ENCODE results near the gene IL1RAPL1. TPM values are rescaled to one million over a fixed set of nuclear protein-coding genes. Genes with fewer than 3 reads are reported as not detected.

The IL1RAPL1 gene
- total RNA-seq, 1 donor from 2014 or later: 2.7 TPM

GRCh38 chrX:29941287-29941686 is 1354.0 kb downstream of the IL1RAPL1 start:
- no peaks in the 10 kb centered on the region for H3K36me3 Mint-ChIP-seq (ENCODE audit: low read depth)

GRCh38 chrX:29947225-29947624 is 1360.0 kb downstream of the IL1RAPL1 start:
- Mint-ChIP-seq H3K9me3 (no peaks in the 10 kb centered on the region), H3K36me3 (ENCODE audit: low read depth) (no peaks in the 10 kb centered on the region), H3K4me1 (no peaks in the 10 kb centered on the region), H3K27me3 (ENCODE audit: low read depth) (no peaks in the 10 kb centered on the region), H3K4me3 (no peak overlapping the region), H3K27ac (ENCODE audit: unreplicated experiment) (no peak overlapping the region)
- TF ChIP-seq, protein P1, sequence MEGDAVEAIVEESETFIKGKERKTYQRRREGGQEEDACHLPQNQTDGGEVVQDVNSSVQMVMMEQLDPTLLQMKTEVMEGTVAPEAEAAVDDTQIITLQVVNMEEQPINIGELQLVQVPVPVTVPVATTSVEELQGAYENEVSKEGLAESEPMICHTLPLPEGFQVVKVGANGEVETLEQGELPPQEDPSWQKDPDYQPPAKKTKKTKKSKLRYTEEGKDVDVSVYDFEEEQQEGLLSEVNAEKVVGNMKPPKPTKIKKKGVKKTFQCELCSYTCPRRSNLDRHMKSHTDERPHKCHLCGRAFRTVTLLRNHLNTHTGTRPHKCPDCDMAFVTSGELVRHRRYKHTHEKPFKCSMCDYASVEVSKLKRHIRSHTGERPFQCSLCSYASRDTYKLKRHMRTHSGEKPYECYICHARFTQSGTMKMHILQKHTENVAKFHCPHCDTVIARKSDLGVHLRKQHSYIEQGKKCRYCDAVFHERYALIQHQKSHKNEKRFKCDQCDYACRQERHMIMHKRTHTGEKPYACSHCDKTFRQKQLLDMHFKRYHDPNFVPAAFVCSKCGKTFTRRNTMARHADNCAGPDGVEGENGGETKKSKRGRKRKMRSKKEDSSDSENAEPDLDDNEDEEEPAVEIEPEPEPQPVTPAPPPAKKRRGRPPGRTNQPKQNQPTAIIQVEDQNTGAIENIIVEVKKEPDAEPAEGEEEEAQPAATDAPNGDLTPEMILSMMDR (conservative IDR thresholded peaks at IDR 0.05): no peak
- DNase-seq (ENCODE audit: low read depth, low spot score): no peak

More at GRCh38 chrX:29941287-29941686, 1354.0 kb downstream of the IL1RAPL1 start:
- Mint-ChIP-seq H3K4me3 (no peak overlapping the region), H3K4me1 (peaks cover 12% of the 10 kb centered on the region), H3K27me3 (ENCODE audit: low read depth) (no peaks in the 10 kb centered on the region), H3K27ac (ENCODE audit: unreplicated experiment) (no peak overlapping the region), H3K9me3 (no peaks in the 10 kb centered on the region)
- no peak for DNase-seq (ENCODE audit: low read depth, low spot score)
- TF ChIP-seq, protein P1 (conservative IDR thresholded peaks at IDR 0.05): no peak

DNA sequence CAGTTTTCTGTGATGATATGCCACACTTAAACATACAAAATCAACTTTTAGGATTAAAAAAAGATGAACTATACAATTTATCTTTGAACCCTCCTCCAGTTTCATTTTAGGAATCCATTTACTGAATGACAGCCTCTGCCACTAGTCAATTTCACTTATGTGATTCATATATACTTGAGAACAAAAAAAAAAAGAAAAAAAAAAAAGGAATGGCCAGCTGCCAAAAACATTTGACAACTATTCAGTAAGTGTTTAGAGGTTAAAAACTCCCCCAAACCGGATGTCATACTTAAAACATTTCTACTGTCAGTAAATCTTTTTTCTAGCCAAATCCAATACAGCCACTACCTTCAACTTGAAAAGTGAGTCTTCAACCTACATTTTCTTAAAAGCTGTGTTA is 1361.4 kb downstream of the IL1RAPL1 start:
- H3K27ac Mint-ChIP-seq (ENCODE audit: unreplicated experiment): no peak overlapping the region

GRCh38 chrX:29952016-29952415 is 1364.8 kb downstream of the IL1RAPL1 start:
- peaks cover 3% of the 10 kb centered on the region for H3K9me3 Mint-ChIP-seq

More for the DNA sequence above, 1361.4 kb downstream of the IL1RAPL1 start:
- Mint-ChIP-seq H3K27me3 (ENCODE audit: low read depth) (no peaks in the 10 kb centered on the region), H3K9me3 (peaks cover 3% of the 10 kb centered on the region), H3K36me3 (ENCODE audit: low read depth) (no peaks in the 10 kb centered on the region), H3K4me1 (no peaks in the 10 kb centered on the region), H3K4me3 (no peak overlapping the region)
- no peak for DNase-seq (ENCODE audit: low read depth, low spot score)
- TF ChIP-seq, protein P1 (conservative IDR thresholded peaks at IDR 0.05): no peak

DNA sequence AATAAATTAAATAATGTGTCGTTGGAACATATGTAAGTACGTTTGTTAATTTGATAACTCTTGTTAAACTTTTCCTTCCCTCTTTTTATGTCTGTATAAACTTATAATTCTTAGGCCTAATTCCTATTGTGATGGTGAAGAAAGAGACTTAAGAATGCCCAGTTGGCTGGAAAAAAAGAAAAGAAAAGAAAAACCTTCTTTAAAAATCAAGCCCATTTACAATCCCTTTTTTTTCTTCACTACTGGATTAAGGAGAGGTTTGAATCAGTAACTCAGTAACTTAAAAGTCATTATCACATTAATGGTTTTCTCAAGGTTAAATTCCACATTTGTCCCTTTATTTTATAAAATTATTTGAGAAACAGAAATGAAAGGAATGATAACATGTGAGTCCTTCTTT is 1374.8 kb downstream of the IL1RAPL1 start:
- Mint-ChIP-seq H3K9me3 (peaks cover 3% of the 10 kb centered on the region), H3K4me1 (peaks cover 8% of the 10 kb centered on the region), H3K36me3 (ENCODE audit: low read depth) (no peaks in the 10 kb centered on the region), H3K4me3 (no peak overlapping the region), H3K27me3 (ENCODE audit: low read depth) (no peaks in the 10 kb centered on the region), H3K27ac (ENCODE audit: unreplicated experiment) (no peak overlapping the region)
- TF ChIP-seq, protein P1 (conservative IDR thresholded peaks at IDR 0.05): no peak
- DNase-seq (ENCODE audit: low read depth, low spot score): no peak

More at GRCh38 chrX:29952016-29952415, 1364.8 kb downstream of the IL1RAPL1 start:
- Mint-ChIP-seq H3K4me1 (no peaks in the 10 kb centered on the region), H3K4me3 (no peak overlapping the region), H3K36me3 (ENCODE audit: low read depth) (peaks cover 2% of the 10 kb centered on the region), H3K27ac (ENCODE audit: unreplicated experiment) (no peak overlapping the region), H3K27me3 (ENCODE audit: low read depth) (no peaks in the 10 kb centered on the region)
- TF ChIP-seq, protein P1 (conservative IDR thresholded peaks at IDR 0.05): no peak
- no peak for DNase-seq (ENCODE audit: low read depth, low spot score)
